ENCODE measurements around the gene MRRF.

Gene MRRF

GRCh38 chr9:122333169-122333808, 68.6 kb downstream of the MRRF start:
- DNase-seq = no peak

GRCh38 chr9:122334916-122335315, 70.2 kb downstream of the MRRF start:
- DNase-seq = no peak

GRCh38 chr9:122336189-122336588, 71.5 kb downstream of the MRRF start:
- DNase-seq = no peak

GRCh38 chr9:122336866-122337555, 72.3 kb downstream of the MRRF start:
- no peak for DNase-seq

- no peak for DNase-seq
Measured at GRCh38 chr9:122337556-122337929, 72.9 kb downstream of the MRRF start.

GRCh38 chr9:122338536-122338935, 73.9 kb downstream of the MRRF start:
- no peak for DNase-seq

- DNase-seq = no peak
Measured at GRCh38 chr9:122338994-122339393, 74.3 kb downstream of the MRRF start.

- DNase-seq = no peak
Measured at GRCh38 chr9:122339579-122339978, 74.9 kb downstream of the MRRF start.

GRCh38 chr9:122340161-122340560, 75.5 kb downstream of the MRRF start:
- DNase-seq = no peak

GRCh38 chr9:122342323-122343050, 77.8 kb downstream of the MRRF start:
- no peak for DNase-seq

GRCh38 chr9:122346478-122347347, 82.0 kb downstream of the MRRF start:
- DNase-seq = peak; percentile 6

- DNase-seq = no peak
Measured at GRCh38 chr9:122347348-122348287, 82.9 kb downstream of the MRRF start.

GRCh38 chr9:122348288-122348777, 83.7 kb downstream of the MRRF start:
- no peak for DNase-seq

GRCh38 chr9:122348791-122349190, 84.1 kb downstream of the MRRF start:
- no peak for DNase-seq

GRCh38 chr9:122349201-122349600, 84.5 kb downstream of the MRRF start:
- DNase-seq = no peak

GRCh38 chr9:122350577-122351355, 86.1 kb downstream of the MRRF start:
- peak; percentile 72 for DNase-seq

GRCh38 chr9:122354536-122355199, 90.0 kb downstream of the MRRF start:
- no peak for DNase-seq

- no peak for DNase-seq
Measured at GRCh38 chr9:122355336-122355875, 90.7 kb downstream of the MRRF start.

GRCh38 chr9:122356627-122357026, 91.9 kb downstream of the MRRF start:
- no peak for DNase-seq

GRCh38 chr9:122360891-122361290, 96.2 kb downstream of the MRRF start:
- no peak for DNase-seq

All from CD4-positive, alpha-beta T cell treated with Interferon gamma for 1 hour (primary cell).